SJCRH30 (cell line): Measurements from ENCODE around the gene GRM4. TPM values are rescaled to one million over a fixed set of nuclear protein-coding genes. Genes with fewer than 3 reads are reported as not detected.
A peak's percentile ranks its signal among the peaks of the same experiment; 100 is the strongest.

ENCODE experiments used
- DNase-seq, 2 experiments: peaks; one replicate each; pipeline ENCODE4 v3.0.0-alpha.2; 2015 to 2020
- H3K27ac ChIP-seq: fragments of 250-450 bp; sonication (Bioruptor Pico); 2 replicates; pipeline ENCODE4 v1.5.1; 2020; ENCODE audit warnings: mild to moderate bottlenecking, moderate library complexity
- H3K27me3 ChIP-seq: fragments of 250-450 bp; sonication (Bioruptor Pico); 2 replicates; pipeline ENCODE4 v1.5.1; 2020; ENCODE audit warnings: mild to moderate bottlenecking, moderate library complexity
- H3K36me3 ChIP-seq: fragments of 250-450 bp; sonication (Bioruptor Pico); 2 replicates; pipeline ENCODE4 v1.5.1; 2020; ENCODE audit warnings: mild to moderate bottlenecking, moderate library complexity
- H3K4me1 ChIP-seq: fragments of 250-450 bp; sonication (Bioruptor Pico); 2 replicates; pipeline ENCODE4 v1.5.1; 2020; ENCODE audit warnings: mild to moderate bottlenecking, moderate library complexity
- H3K4me3 ChIP-seq: fragments of 250-450 bp; sonication (Bioruptor Pico); 2 replicates; pipeline ENCODE4 v1.5.1; 2020; ENCODE audit warnings: mild to moderate bottlenecking, moderate library complexity
- H3K9me3 ChIP-seq: fragments of 250-450 bp; sonication (Bioruptor Pico); replicated peaks from 2 replicates; pipeline ENCODE4 v1.5.1; 2020; ENCODE audit warnings: mild to moderate bottlenecking, moderate library complexity
- total RNA-seq: library from RNA; depleted of rRNA; stranded (reverse); fragments of >200 nt; shearing (Covaris generic); gene quantifications from 2 replicates; pipeline ENCODE4 v1.2.3, GENCODE V29; 2014

Gene GRM4
- total RNA-seq, 1 experiment from 2014 or later, result 0.06 TPM

DNA sequence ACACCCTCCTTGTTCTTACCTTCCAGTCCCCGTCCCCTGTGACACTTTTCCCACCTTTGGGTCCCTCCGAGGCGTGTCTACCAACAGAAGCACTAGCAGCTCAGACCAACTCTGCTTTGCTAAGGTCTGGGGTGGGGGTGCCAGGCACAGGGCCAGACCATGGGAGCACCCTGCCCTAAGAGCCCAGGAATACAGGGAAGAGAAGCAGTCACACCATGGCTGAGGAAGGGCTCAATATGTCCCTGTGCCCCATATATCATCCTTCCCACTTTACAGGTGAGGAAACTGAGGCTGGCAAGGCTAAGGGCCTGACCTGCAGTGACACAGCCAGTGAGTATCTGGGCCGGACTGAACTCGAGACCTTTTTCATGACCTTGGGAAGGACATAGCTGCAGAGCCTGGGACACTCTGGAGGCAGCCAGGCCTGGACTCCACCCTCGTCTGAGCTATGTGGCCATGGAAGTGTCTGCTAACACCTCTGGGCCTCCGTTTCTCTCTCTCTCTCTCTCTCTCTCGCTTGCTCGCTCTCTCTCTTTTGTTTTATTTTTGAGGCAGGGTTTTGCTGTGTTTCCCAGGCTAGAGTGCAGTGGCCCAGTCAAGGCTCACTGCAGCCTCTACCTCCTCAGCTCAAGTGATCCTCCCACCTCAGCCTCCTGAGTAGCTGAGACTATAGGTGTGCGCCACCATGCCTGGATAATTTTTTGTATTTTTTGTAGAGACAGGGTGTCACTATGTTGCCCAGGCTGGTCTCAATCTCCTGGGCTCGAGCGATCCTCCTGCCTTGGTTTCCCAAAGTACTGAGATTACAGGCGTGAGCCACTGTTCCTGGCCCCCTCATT, 156.7 kb downstream of the GRM4 start:
- Histone ChIP-seq H3K36me3 (no peaks in the 10 kb centered on the region), H3K9me3 (no peaks in the 10 kb centered on the region; the same call in 1 of the 2 replicates), H3K4me3 (no peak overlapping the region), H3K4me1 (peaks cover 44% of the 10 kb centered on the region), H3K27me3 (no peaks in the 10 kb centered on the region), H3K27ac (peak overlapping the region; percentile 99)
- DNase-seq, result peak in 1 of 2 experiments; percentile 17

DNA sequence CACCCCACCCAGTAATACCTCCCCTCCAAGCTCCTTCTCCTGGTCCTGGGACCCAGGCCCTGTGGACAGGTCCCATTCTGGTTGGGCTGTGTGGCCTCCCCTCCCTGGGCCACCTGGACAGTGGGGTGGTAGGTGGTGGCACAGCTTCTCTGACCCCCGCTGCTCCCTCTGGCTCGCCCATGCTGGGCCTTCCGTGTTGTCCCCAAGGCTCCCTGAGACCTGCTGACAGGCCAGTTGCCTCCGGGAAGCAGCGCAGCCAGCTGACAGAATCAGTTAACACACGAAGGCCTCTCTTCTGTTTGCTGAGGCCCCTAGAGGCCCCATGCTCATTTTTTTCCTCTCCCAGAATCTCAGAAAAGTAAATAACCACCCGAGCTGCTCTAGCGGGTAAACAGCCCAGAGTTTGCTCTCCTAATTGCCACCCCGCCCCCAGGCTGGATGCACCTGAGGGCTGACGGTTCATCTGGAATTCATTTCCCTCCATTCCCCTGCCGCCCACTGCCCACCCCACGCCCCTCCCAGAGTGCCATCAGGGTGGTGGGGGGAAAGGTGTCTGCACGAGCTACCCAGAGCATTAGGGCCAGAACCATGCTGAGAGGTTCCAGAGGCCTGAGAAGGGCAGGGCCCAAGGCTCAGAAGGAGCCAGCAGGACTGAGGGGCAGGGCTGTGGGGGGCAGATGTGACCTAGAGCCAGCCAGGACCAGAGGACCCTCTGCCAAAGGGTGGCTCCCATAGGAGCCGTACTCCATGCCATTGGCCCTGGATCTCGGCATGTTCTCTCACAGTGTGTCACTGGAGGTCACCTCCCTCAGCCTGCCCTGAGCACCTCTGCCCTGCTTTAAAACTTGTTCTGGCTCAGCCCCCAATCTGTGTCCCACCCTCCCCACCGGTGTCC, 157.5 kb downstream of the GRM4 start:
- no peaks in the 10 kb centered on the region for H3K36me3 ChIP-seq
- H3K4me3 ChIP-seq, result peak overlapping the region; percentile 22
- no peaks in the 10 kb centered on the region for H3K27me3 ChIP-seq
- peak overlapping the region; percentile 99 for H3K27ac ChIP-seq
- peak; percentile 91 to 93 for DNase-seq
- H3K4me1 ChIP-seq, result peaks cover 44% of the 10 kb centered on the region
- no peaks in the 10 kb centered on the region; the same call in 1 of the 2 replicates for H3K9me3 ChIP-seq

DNA sequence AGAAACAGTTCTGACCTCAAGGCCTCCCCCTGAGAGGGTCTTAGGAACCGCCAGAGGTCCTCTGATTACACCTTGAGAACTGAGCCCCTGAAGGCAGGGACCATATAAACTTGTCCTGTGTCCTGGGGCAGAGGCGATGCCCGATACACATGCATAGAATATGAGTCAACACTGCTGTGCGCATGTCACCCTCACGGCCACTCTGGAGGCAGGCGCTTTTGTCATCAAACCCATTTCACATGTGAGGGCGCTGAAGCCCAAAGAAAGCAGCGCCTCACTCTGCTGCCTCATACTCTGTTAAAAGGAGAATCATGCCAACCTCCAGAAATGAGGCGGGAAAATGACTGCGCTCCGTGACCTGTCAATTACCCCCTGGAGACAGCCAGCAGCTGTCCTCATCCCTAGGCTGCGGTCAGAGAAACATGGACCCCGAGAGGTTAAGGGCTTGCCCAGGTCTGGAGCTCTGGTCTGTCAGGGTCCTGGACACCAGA, 158.3 kb downstream of the GRM4 start:
- H3K4me3 ChIP-seq, result peak overlapping the region; percentile 22
- peak overlapping the region; percentile 99 for H3K27ac ChIP-seq
- H3K4me1 ChIP-seq, result peaks cover 44% of the 10 kb centered on the region
- DNase-seq, result peak; percentile 86 to 92
- no peaks in the 10 kb centered on the region; the same call in 1 of the 2 replicates for H3K9me3 ChIP-seq
- H3K36me3 ChIP-seq, result no peaks in the 10 kb centered on the region
- no peaks in the 10 kb centered on the region for H3K27me3 ChIP-seq

DNA sequence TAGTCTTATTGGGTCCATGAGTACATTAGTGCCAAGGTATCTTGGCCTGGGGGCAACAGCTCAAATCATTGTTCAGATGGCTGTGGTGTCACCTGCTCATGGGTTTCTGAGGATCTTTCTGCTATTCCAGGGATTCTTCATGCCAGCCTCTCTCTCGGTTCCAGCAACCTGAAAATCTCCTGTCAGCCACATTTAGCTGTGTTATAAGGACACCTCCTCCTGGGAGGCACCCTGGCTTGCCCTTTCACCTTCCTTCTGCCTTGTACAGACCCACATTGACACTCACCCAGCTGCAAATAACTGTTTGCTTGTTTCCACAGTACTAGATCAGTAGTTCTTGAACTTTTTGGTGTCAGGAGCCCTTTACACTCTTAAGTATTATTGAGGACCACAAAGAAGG, 159.9 kb downstream of the GRM4 start:
- Histone ChIP-seq H3K36me3 (no peaks in the 10 kb centered on the region), H3K9me3 (no peaks in the 10 kb centered on the region; the same call in 1 of the 2 replicates), H3K4me3 (no peak overlapping the region), H3K27ac (no peak overlapping the region), H3K27me3 (no peaks in the 10 kb centered on the region), H3K4me1 (peaks cover 43% of the 10 kb centered on the region)
- no peak for DNase-seq

DNA sequence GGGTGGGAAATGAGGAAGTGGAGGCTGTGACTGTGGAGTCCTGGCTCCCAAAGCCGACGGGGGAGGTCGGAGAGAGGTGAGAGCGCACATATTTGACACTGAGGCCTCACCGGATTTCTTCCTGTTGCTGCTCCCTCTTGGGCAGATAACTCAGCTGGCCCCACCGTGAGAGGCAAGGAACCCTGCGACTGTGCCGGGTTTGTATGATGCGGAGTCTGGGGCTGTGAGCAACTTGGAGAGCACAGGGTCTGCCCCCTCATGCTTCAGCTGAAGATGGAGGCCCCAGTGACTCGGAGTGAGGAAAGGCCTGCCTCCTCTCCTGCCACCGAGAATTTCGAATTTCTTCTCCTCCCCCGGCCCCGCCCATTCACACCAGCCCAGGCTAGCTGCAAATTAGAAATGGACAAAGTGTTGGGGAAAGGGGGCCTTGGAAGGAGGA, 160.6 kb downstream of the GRM4 start:
- no peaks in the 10 kb centered on the region for H3K36me3 ChIP-seq
- H3K4me1 ChIP-seq, result peaks cover 37% of the 10 kb centered on the region
- no peaks in the 10 kb centered on the region; the same call in 1 of the 2 replicates for H3K9me3 ChIP-seq
- no peak overlapping the region for H3K4me3 ChIP-seq
- H3K27ac ChIP-seq, result no peak overlapping the region
- no peak for DNase-seq
- no peaks in the 10 kb centered on the region for H3K27me3 ChIP-seq

DNA sequence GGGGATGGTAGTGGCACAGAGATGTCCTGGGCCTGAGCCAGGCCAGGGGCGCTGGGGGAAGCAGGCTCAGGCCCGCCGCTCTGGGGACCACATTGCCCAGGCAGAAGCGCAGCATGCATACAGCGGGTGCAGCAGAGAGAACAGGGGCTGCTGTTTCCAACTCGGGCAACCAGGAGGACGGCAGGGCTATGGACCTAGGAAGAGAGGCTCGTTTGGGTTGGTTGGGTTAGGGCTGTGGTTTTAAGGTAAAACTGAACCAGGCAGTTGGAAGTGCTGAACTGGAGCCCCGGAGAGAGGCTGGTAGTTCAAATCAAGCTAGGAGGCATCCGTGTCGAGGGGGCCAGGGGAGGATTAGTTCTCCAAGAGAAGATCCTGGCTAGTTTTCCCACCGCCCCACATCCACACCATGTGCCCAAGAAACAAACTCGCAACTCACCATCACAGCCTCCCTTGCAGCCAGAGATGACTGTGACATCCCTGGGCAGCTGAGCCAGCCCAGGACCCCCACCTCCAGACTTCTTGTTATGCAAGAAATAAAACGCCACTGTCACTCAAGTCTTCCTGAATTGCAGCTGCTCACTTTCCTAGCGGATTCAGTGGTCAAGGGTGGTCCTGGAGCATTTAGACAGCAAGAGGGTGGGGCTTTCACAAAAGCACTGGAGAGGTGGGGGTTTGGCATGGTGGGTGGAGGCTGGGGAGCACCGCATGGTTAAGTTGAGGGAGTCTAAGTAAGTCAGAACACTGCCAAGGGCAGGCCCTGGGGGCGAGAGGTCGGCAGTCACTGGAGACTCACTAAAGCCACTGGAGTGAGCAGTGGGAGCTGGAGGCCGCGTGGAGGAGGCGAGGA, 161.2 kb downstream of the GRM4 start:
- no peaks in the 10 kb centered on the region for H3K36me3 ChIP-seq
- H3K27me3 ChIP-seq, result no peaks in the 10 kb centered on the region
- H3K27ac ChIP-seq, result no peak overlapping the region
- peak in 1 of 2 experiments; percentile 58 for DNase-seq
- H3K4me3 ChIP-seq, result no peak overlapping the region
- H3K9me3 ChIP-seq, result no peaks in the 10 kb centered on the region; the same call in 1 of the 2 replicates
- peaks cover 30% of the 10 kb centered on the region for H3K4me1 ChIP-seq

DNA sequence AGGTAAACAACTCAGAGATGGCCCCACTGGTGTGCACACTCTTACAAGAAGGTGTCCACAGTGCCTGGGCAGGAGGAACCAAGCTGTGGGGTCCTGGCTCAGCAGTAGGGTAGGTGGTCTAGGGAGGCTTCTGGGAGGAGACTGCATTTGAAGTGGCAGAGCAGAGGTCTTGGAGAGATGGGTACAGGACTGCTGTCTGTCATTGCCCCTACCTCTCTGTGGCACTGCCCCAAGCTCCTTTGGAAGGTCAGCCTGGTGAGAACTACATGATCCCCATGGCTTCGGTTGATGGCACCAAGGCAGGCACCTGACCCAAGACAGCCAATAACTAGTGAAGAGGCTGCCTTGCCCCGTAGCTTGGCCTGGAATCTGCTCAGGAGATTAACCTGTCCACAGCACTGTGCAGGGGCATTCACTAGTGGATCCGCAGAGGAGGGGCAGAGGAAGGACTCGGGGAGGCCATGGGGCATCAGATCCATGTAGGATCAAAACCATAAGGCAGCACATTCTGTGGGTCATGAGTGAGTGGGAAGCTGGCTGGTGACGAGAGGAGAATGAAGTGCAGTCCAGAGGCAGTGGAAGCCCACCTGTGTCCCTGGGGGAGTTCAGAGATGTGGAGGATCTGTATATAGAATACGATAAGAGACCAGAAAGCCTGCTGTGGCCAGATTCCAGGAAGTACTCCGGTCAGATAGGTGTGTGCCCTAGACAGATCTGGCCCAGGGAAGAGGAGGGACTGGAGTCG, 162.0 kb downstream of the GRM4 start:
- no peak for DNase-seq

DNA sequence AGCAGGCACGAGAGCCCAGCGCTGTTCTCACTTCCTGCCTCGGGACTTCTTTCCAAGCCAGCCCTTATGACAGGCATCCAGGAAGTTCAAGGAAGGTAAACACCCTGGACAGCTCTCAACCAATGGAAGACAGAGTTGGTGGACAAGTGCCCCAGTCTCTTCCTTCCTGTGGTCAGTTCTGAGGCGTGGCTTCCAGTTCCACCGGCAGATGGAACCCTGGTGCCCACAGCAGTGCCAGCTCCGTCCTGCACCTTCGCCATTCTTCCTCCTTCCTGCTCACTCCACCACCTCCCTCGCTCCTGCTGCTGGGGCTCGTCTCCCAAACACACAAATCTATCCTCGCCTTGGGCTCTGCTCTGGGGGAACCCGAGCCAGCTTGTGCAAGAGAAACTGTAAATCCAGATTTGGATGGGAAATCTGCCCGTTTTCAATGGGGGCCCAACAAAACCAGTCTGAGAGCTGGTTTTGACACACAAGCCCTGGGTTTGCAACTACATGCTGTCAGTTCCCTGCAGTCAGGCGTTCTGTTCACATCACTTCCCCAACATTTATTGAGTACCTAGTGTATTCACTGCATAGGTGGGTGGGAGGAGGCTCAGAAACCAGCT, 162.7 kb downstream of the GRM4 start:
- Histone ChIP-seq H3K9me3 (no peaks in the 10 kb centered on the region; the same call in 1 of the 2 replicates), H3K4me1 (peaks cover 17% of the 10 kb centered on the region), H3K4me3 (no peak overlapping the region), H3K36me3 (no peaks in the 10 kb centered on the region), H3K27me3 (no peaks in the 10 kb centered on the region), H3K27ac (no peak overlapping the region)
- peak in 1 of 2 experiments; percentile 41 for DNase-seq

More for the DNA sequence above, 162.0 kb downstream of the GRM4 start:
- H3K27ac ChIP-seq, result no peak overlapping the region
- no peaks in the 10 kb centered on the region; the same call in 1 of the 2 replicates for H3K9me3 ChIP-seq
- no peaks in the 10 kb centered on the region for H3K36me3 ChIP-seq
- H3K4me3 ChIP-seq, result no peak overlapping the region
- no peaks in the 10 kb centered on the region for H3K27me3 ChIP-seq
- peaks cover 22% of the 10 kb centered on the region for H3K4me1 ChIP-seq

DNA sequence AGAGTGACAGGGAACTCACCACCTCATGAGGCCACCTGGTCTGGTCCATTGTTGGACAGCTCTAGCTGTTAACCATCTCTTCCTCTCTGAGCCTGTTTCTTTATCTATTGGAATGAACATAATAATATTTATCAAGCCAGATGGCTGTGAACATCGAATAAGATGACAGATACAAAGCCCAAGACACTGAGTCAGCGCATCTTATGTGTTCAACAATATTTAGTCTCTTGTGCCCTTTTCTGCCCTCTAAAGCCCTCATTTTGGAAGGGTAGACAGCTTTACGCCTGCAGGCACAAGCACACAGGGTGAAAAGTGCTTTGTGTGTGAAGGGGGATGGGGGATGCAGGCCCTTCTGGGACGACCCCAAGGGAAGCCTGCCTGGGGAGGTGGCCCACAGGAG, 164.0 kb downstream of the GRM4 start:
- H3K4me3 ChIP-seq, result no peak overlapping the region
- no peak overlapping the region for H3K27ac ChIP-seq
- H3K36me3 ChIP-seq, result no peaks in the 10 kb centered on the region
- no peaks in the 10 kb centered on the region for H3K27me3 ChIP-seq
- peaks cover 6% of the 10 kb centered on the region; the same call in 1 of the 2 replicates for H3K4me1 ChIP-seq
- H3K9me3 ChIP-seq, result no peaks in the 10 kb centered on the region; the same call in 1 of the 2 replicates
- no peak for DNase-seq

DNA sequence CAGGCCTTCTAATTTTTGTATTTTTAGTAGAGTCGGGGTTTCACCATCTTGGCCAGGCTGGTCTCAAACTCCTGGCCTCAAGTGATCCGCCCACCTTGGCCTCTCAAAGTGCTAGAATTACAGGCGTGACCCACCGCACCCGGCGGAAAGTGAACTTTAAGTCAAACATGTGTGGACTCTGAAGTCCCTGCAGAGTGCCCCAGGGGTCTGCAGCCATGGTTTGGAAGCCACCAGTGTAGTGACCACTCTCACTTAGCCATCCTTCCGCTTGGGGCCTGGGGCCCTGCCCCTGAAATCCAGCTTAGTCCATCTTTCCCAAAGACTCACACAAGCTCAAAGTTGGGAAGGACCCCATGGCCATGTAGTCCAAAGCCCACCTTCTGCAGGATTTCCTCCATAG, 164.5 kb downstream of the GRM4 start:
- no peak for DNase-seq
- no peak overlapping the region for H3K4me3 ChIP-seq
- H3K36me3 ChIP-seq, result no peaks in the 10 kb centered on the region
- H3K4me1 ChIP-seq, result peaks cover 6% of the 10 kb centered on the region; the same call in 1 of the 2 replicates
- H3K27ac ChIP-seq, result no peak overlapping the region
- no peaks in the 10 kb centered on the region; the same call in 1 of the 2 replicates for H3K9me3 ChIP-seq
- H3K27me3 ChIP-seq, result no peaks in the 10 kb centered on the region

DNA sequence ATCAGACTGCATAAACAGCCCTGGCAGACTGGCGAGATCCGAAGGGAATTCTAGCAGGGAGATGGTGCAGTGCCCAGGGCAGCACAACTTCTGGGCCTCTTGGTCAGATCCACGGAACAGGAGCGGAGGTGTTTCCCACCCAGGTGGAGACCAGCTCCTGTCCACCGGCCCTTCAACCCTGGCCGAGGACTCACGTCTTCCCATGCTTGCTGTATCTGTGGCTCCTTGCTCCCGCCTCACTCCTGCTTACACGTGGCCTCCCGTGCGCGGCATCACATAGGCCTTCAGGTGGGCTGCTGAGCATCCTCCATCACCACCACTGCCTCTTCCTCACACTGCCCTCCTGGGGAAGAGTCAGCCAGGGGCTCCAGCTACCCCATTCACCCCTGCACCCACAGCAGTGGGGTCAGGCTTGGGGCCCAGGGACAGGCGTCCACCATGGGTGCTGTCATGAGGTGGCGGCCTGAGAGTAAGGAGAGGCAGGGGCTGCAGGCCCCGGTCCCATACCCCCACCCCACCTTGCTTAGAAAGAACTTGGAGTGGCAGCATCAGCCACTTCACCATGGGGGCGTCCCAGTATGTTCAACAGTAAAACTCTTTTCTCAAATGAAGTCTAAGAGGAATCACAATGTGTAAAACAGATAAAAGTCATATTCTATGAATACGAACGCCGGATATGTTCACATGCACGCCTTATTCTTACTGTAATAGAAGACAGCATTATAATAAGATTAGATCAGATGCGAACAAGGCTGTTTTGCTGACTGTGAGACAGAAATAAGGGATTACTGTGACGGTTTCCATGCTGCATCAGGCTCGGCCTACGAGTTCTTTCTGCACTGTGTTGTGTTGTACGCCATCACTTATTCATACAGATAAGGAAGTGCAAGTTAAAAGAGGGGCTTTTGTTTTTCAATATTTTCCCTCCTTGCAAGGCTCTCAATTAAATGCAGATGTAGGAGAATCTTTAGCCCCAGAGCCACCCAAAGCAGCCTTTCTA, 165.4 kb downstream of the GRM4 start:
- DNase-seq, result no peak
- Histone ChIP-seq H3K9me3 (no peaks in the 10 kb centered on the region), H3K36me3 (no peaks in the 10 kb centered on the region), H3K4me1 (peaks cover 6% of the 10 kb centered on the region; the same call in 1 of the 2 replicates), H3K4me3 (no peak overlapping the region), H3K27me3 (no peaks in the 10 kb centered on the region), H3K27ac (no peak overlapping the region)

DNA sequence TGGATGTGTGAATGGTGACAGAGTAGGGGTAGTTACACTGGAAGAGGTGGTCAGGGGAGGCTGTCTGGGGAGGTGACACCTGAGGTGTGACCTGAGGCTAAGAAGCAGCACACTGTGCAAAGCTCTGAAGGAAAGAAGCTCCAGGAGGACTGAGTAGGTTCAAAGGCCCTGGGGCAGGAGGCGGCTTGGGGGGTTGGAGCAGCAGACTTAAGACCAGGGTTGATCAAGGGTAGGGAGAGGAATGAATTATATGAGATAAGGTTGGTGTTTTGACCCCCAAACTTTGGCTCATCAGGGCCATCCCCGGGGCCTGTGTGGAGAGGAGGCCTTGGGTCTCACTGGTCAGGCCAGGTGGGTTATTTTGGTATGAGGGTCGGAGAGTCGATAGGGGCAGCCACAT, 166.1 kb downstream of the GRM4 start:
- H3K4me1 ChIP-seq, result 0 out of 2 replicates have a peak, but pooled peaks cover 3% of the 10 kb centered on the region
- H3K9me3 ChIP-seq, result no peaks in the 10 kb centered on the region
- no peaks in the 10 kb centered on the region for H3K27me3 ChIP-seq
- H3K36me3 ChIP-seq, result no peaks in the 10 kb centered on the region
- H3K4me3 ChIP-seq, result no peak overlapping the region
- no peak overlapping the region for H3K27ac ChIP-seq
- no peak for DNase-seq
